Measurements from ENCODE around the gene MEX3D.
"Not testable (repeated sequence)": the region's sequence is repeated elsewhere in the genome, so short reads cannot be mapped to it uniquely, and the experiment has no call there.

Gene MEX3D

DNA sequence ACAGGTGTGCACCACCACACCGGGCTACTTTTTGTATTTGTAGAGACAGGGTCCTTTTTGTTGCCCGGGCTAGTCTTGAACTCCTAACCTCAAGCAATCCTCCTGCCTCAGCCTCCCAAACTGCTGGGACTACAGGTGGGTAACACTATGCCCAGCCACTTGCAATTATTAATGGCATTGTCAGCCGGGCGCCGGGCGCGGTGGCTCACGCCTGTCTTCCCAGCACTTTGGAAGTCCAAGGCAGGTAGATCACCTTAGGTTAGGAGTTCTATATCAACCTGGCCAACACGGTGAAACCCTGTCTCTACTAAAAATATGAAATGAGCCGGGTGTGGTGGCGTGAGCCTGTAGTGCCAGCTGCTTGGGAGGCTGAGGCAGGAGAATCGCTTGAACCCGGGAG is 2.7 kb upstream of the MEX3D start:
- no peak for DNase-seq

GRCh38 chr19:1569997-1570396 is 1.9 kb upstream of the MEX3D start:
- no peak for DNase-seq

GRCh38 chr19:1567848-1568227 is 287 bp downstream of the MEX3D start:
- DNase-seq: no peak

DNA sequence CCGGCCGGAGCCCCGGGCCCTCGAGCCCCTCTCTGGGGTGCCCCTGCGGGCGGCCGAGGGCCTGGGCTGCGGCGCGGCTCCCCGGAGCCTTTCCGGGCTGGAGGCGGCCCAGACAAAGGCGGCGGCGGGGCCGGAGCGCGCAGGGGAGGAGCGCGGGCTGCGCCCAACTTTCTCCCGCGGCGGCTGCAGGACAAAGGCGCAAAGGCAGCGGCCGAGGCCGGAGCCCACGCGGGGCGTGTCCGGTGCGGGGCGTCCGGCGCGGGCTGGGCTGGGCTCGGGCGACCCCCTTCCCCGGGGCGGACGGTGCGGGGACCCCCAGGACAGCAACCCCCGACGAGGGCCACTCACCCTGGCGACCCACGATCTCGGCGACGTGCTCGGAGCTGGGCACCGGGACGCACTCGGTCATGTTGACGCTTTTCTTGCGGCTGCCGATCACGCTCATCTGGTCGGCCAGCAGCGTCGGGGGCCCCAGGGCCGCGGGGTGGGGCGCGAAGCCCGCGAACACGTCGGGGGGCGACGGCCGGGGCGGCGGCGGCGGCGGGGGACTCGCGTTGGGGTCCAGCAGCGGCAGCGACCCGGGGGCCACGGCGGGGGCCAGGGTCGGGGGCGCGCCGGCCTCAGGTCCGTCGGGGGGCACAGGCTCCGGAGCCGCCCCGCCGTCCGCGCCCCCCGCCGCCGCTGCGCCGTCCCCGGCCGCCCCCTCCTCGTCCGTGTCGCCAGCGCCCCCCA is 843 bp downstream of the MEX3D start:
- no peak for DNase-seq

- DNase-seq: peak; percentile 26
These were observed 1.6 kb downstream of the MEX3D start for GRCh38 chr19:1566392-1567115.

DNA sequence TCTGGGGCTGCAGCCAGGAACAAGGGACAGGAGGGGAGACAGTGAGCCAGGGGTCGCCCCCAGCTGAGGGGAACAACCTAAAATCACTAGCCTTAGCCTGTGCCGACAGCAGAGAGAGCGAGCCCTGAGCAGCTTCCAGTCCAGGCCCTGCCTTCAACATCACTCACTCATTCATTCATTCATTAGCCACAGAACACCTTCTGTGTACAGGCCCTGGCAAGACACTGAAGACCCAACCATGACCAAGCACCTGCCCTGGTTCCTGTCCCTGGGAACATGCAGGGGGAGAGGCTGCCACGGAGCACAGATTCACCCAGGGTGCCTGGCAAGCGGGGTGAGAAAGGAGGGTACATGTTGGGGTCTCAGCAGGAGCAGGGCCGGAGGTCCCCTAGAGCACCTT is 4.9 kb downstream of the MEX3D start:
- DNase-seq: no peak

DNA sequence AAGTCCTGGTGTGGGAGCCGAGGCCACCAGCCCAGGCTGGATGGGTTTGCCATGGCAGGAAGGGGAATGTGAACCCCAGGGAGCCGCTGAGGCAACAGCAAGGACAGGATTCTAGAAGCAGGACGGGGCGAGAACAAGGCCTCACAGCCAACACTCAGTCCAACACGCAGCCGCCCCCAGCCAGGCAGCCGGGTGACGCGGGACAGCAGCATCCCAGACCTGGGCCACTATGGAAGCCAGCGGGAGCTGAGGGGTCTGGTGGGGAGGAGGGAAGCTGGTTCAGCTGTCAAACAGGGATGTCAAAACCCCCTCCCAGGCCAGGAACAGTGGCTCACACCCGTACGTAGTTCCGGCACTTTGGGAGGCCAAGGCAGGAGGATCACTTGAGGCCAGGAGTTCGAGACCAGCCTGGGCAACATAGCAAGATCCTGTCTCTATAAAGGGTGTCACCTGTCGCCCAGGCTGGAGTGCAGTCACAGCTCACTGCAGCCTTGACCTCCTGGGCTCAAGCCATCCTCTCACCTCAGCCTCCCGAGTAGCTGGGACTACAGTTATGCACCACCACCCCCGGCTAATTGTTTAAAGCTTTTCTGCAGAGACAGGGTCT is 6.8 kb downstream of the MEX3D start:
- no peak for DNase-seq

DNA sequence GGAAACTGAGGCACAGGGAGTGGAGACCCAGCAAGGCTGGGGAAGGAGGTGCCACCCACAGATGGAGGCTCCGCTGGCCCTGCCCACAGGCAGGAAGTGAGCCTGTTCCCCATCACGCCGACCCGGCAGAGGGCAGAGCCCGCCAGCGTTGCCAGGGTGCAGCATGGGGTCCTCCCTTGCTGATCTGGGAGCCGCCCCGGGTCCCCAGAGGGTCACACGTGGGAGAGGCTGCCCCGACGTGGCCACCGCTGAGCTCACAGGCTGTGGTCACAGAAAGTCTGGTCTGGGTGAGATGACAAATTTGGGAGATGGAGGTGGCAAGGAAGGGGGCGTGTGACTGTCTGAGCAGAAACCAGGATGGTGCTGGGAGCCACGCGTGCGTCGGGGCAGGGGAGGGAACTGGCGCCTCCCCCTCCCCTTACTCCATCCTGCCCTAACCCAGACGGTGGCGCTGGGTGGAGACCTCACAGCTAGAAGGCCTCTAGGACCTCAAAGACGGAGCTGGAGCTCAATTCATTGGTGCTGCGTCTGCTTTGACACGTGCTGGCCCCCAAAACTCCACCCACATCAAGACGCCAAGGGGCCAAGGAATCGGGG is 7.7 kb downstream of the MEX3D start:
- DNase-seq: no peak

GRCh38 chr19:1558552-1558951 is 9.6 kb downstream of the MEX3D start:
- no peak for DNase-seq

- no peak for DNase-seq
These were observed 11.6 kb downstream of the MEX3D start for GRCh38 chr19:1556390-1557070.

DNA sequence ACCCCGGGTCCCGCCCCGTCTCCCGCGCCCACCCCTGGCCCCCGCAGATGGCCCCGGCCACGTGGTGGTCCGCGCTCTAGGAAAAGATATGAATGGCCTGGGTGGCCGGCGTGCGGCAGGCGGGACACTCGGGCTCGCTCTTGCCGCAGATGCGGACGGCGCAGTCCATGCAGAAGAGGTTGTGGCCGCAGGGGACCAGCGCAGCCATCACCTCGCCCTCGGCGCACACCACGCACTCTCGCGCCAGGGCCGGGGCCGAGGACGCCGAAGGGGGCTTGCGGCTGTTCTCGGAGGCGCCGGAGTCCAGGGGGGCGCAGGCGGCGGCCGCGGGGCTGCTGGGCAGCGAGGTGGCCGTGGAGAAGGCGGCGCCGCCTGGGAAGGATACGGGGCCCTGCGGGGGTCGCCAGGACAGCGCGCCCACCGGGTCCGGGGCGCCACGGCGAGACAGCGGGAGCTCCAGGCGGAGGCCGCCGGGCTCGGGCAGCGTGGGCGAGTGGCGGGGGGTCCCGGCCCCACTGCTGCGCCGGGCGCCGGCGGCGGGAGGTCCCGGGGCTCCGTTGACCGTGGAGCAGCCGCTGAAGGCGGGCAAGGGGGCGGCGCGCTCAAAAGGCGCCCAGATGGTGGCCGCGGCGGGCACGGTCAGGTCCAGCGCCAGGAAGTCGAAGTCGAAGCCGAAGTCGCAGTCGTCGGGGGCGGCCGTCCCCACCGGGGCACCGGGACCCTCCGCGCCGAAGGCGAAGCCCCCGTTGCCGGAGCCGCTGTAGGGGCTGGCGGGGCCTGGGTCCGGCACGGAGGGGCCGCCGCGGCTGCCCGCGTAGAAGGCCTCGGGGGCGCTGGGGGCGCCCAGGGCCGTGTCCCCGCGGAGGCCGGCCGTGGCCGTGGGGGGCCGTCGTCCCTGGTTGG is 12.4 kb downstream of the MEX3D start:
- no peak for DNase-seq

DNA sequence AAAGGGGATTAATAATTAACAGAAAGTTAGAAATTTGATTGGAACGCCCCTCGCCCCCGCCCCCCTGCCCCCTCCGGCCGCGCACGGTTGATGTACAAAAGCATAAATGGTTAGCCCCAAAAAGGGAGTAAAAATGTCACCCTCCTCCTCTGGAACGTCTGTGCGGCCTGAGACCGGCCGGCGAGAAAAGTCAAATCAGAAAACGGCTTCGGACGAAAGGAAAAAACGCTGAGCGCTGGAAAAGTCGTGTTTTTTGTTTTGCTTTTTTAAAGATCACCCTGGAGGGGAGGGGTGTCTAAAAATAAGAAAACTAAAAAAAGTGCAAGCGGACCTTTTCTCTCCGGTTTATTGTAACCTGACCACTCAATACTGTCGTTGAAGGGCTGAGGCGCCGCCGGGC is 13.2 kb downstream of the MEX3D start:
- DNase-seq: no peak

- no peak for DNase-seq
These were observed 14.7 kb downstream of the MEX3D start for GRCh38 chr19:1553415-1553814.

DNA sequence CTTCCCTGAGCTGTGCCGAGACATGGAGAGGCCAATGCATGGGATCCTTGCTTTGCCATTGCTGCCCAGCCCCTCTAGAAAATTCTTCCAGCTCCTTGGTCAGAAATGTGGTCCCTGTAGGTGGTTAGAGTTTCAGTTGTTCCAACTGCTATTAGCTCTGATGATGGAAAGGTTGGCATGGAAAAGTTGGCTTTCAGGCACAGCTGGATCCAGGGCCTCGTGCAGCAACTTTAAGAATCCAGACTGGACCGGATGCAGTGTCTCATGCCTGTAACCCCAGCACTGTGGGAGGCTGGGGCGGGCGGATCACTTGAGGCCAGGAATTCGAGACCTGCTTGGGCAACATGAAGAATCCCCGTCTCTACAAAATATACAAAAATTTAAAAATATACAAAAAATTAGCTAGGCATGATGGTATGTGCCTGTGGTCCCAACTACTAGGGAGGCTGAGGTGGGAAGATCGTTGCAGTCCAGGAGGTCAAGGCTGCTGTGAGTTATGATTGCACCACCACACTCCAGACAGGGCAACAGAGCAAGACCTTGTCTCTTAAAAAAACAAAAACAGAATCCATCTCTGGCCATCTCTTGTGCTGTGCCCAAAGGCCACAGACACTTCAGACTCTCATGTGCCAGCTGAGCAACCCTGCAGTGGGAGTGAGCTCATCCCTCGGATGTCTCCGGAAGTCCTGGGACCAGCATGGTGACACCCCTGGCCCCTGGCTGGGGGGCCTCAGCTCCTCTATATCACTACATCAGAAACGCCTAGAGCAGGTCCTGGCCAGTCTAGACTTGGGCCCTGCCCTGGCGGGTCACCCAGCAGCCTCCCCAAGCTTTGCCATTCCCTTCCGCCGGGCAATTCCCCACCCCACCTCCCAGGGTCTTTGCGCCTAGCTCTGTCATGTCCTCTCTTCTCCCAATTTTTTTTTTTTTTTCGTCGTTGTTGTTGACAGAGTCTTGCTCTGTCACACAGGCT is 16.8 kb downstream of the MEX3D start:
- DNase-seq: no peak

DNA sequence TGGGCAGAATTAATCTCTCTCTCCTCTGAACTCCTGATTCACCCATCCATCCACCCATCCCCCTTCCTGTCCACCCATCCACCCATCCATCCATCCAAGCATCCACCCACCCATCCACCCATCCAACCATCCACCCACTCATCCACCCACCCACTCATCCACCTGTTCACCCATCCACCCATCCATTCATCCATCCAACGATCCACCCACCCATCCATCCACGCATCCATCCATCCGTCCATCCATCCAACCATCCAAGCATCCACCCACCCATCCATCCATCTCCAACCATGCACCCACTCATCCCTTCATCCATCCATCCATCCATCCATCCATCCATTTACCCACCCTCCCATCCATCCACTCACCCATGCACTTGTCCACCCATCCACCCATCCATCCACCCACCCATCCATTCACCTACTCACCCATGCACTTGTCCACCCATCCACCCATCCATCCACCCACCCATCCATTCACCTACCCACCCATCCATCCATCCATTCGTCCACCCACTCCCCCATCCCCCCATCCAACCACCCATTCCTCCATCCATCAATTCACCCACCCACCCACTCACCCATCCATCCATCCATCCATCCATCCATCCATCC is 18.7 kb downstream of the MEX3D start:
- DNase-seq: no peak

DNA sequence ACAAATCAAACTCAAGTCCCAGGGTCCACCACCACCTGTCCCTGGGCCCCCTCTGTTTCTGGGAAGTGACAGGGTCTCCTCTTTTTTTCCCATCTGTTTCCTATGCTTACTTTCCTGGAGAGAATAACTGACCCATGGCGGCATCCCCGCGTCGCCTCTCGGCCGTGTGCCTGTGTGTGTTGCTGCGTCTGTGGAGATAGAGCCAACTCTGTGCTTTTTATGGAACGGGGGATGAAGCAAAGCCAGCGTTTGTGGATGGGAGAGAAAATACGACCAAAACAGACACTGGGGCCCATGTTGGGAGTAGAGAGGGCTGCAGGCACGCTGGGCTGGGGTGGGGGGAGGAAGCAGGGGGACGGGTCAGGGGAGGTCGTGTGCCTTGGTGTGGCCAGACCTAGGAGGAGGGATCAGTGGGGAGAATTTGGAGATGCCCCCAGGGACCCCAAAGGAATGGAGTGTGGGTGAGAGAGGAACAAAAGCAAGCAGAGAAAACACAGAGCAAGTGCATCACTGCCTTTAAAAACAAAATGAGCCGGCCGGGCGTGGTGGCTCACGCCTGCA is 27.7 kb downstream of the MEX3D start:
- no peak for DNase-seq

GRCh38 chr19:1539749-1540148 is 28.4 kb downstream of the MEX3D start:
- not testable (repeated sequence) for DNase-seq

GRCh38 chr19:1538978-1539377 is 29.1 kb downstream of the MEX3D start:
- no peak for DNase-seq

DNA sequence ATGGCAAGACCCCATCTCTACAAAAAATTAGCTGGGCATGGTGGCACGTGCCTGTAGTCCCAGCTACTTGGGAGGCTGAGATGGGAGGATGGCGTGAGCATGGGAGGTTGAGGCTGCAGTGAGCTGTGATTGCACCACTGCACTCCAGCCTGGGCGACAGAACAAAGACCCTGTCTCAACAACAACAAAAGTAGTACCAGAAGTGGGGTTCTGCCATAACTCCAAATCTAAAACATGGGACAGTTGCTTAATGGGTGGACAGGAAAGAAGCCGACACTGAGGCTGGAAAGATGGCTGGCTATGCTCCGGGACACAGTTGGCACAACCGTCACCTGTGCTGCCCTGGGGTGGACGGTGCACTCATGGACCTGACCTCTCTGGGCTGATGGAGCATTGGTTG is 32.4 kb downstream of the MEX3D start:
- not testable (repeated sequence) for DNase-seq

DNA sequence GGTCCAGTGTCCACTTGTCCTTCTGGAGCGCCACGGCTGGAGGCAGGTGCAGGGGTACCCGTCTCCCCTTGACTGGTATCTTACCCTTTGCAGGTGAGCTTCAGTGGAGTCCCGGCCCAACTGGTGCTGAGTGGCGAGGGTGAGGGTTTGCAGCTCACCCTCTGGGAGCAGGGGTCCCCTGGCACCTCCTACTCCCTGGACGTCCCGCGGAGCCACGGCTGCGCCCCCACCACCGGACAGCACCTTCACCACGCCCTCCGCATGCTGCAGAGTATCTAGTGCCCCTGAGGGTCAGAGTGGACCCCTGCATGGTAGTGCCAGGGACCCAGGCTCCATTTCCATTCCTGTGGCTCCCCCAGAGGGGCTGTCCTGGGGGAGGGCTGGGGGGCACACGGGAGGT is 33.2 kb downstream of the MEX3D start:
- DNase-seq: no peak
